Measurements from ENCODE around the gene SLC22A23. TPM values are rescaled to one million over a fixed set of nuclear protein-coding genes. Genes with fewer than 3 reads are reported as not detected.

SLC22A23 gene
- total and polyA plus RNA-seq, 2 of the 4 experiments (the other 2 are of a cell fraction): 0.72 to 1.6 TPM

- Histone ChIP-seq H3K9me3 (ENCODE audit: control insufficient read depth, insufficient read depth, low read length) (peaks cover 17% of the 10 kb centered on the region), H3K56ac (ENCODE audit: extremely low read depth, insufficient read depth, low read length) (no peak overlapping the region), H4K20me1 (ENCODE audit: insufficient read depth, low read length) (no peaks in the 10 kb centered on the region), H3K27me3 (ENCODE audit: control insufficient read depth, insufficient read depth, low read length) (peaks cover 28% of the 10 kb centered on the region), H3K9me1 (ENCODE audit: insufficient read depth, low read length) (no peaks in the 10 kb centered on the region), H3K23ac (ENCODE audit: low read depth, low read length) (no peak overlapping the region), H3K9ac (ENCODE audit: low read depth, low read length) (no peak overlapping the region), H3K4ac (ENCODE audit: low read depth, low read length) (no peak overlapping the region), H2AFZ (replicated peaks; ENCODE audit: low read length, poor library complexity) (peak overlapping the region; percentile 49), H4K8ac (ENCODE audit: low read depth in 2 of 2, low read length in 2 of 2) (no peak overlapping the region), H2AK5ac (ENCODE audit: low read depth, low read length) (no peak overlapping the region), H3K4me1 (ENCODE audit: control insufficient read depth, insufficient read depth, low read length) (no peaks in the 10 kb centered on the region), H4K91ac (ENCODE audit: insufficient read depth, low read depth, low read length) (no peak overlapping the region), H2BK20ac (ENCODE audit: low read depth, low read length) (no peak overlapping the region), H2AK9ac (replicated peaks; ENCODE audit: low read depth, low read length, poor library complexity) (no peak overlapping the region), H4K5ac (ENCODE audit: low read depth, low read length) (no peak overlapping the region), H3K18ac (ENCODE audit: low read depth, low read length) (no peak overlapping the region), H3K27ac (ENCODE audit: insufficient read depth, low read length) (no peak overlapping the region), H3K14ac (replicated peaks; ENCODE audit: low read depth, low read length) (no peak overlapping the region), H3K4me2 (ENCODE audit: low read depth, low read length) (no peak overlapping the region), H3K4me3 (ENCODE audit: insufficient read depth, low read depth, low read length) (no peak overlapping the region), H2BK15ac (ENCODE audit: low read depth, low read length) (no peak overlapping the region), H2BK120ac (ENCODE audit: low read depth, low read length) (no peak overlapping the region), H3K79me1 (ENCODE audit: low read depth in 1 of 2, low read length in 2 of 2) (no peaks in the 10 kb centered on the region), H2BK5ac (ENCODE audit: low read depth, low read length, poor library complexity, severe bottlenecking) (no peak overlapping the region), H3K36me3 (ENCODE audit: control insufficient read depth, insufficient read depth, low read length) (no peaks in the 10 kb centered on the region)
- in situ Hi-C loops (cut with MboI; ENCODE audit: low sequenced_read_pairs) (no loop called here), dilution Hi-C loops (cut with HindIII; ENCODE audit: low sequenced_read_pairs, unreplicated experiment) (no loop called here), intact Hi-C loops (cut with micrococcal nuclease) (no loop called here)
- BruUV-seq (replicated peaks): no TSS peak
- ChIA-PET POLR2A (ENCODE audit: unreplicated experiment) (no interaction called here), CTCF (no interaction called here)
- WGBS, 2 experiments (ENCODE audit: extremely low coverage in 2 of 2, insufficient read length in 1 of 2): 60% methylated on average over 3 of the region's 4 CpGs; no CpG with 5 or more reads in 1 of the 2 experiments
- TF ChIP-seq RAD21 (IDR thresholded peaks at IDR 0.05; ENCODE audit: low read length): no peak
- TF ChIP-seq MAFK (IDR thresholded peaks at IDR 0.05; ENCODE audit: low read depth, low read length): no peak
- no peak for TF ChIP-seq POLR2A (IDR thresholded peaks at IDR 0.05; ENCODE audit: low read depth, low read length)
- TF ChIP-seq ELK1 (IDR thresholded peaks at IDR 0.05; ENCODE audit: borderline replicate concordance, low read depth, low read length): no peak
- TF ChIP-seq RFX5 (IDR thresholded peaks at IDR 0.05; ENCODE audit: low read depth, low read length): no peak
- TF ChIP-seq USF2 (IDR thresholded peaks at IDR 0.05; ENCODE audit: low read depth, low read length): no peak
- TF ChIP-seq SMC3 (IDR thresholded peaks at IDR 0.05; ENCODE audit: low read depth, low read length): no peak
- TF ChIP-seq MXI1 (IDR thresholded peaks at IDR 0.05; ENCODE audit: borderline replicate concordance, low read depth, low read length): no peak
- TF ChIP-seq MAZ (IDR thresholded peaks at IDR 0.05; ENCODE audit: borderline replicate concordance, low read depth, low read length): no peak
- no peak for TF ChIP-seq NFE2L2 (IDR thresholded peaks at IDR 0.05; ENCODE audit: low read depth, low read length)
- TF ChIP-seq BHLHE40 (IDR thresholded peaks at IDR 0.05; ENCODE audit: low read depth, low read length): no peak
- no peak for TF ChIP-seq CTCF (conservative IDR thresholded peaks at IDR 0.05; ENCODE audit: low read depth, low read length)
- no peak for TF ChIP-seq CEBPB (IDR thresholded peaks at IDR 0.05; ENCODE audit: low read depth, low read length)
- TF ChIP-seq FOS (IDR thresholded peaks at IDR 0.05; ENCODE audit: low read depth, low read length): no peak
- no peak for TF ChIP-seq RCOR1 (IDR thresholded peaks at IDR 0.05; ENCODE audit: insufficient replicate concordance, low read length)
- no peak for TF ChIP-seq CHD1 (IDR thresholded peaks at IDR 0.05; ENCODE audit: low read depth, low read length)
- ATAC-seq (ENCODE audit: low read depth) (no peak), DNase-seq (no peak)
Measured at GRCh38 chr6:3482869-3483268, 26.0 kb upstream of the SLC22A23 start.
